Effector memory CD8-positive, alpha-beta T cell (primary cell): ENCODE measurements around the gene LCN12.

ENCODE experiments used
- ATAC-seq: fragments of 150-1000 bp; cut with Tn5 transposase; replicated peaks from 2 replicates; pipeline ENCODE4 v1.10.0; 2021; ENCODE audit warnings: mild to moderate bottlenecking, moderate library complexity
- DNase-seq, 3 experiments: peaks; one replicate each; pipeline ENCODE4 v3.0.0; 2021
- H3K27ac Mint-ChIP-seq, 2 donors: one replicate each; pipeline ENCODE4 v1.8.0; 2022; ENCODE audit warnings: mild to moderate bottlenecking in 2 of 2, mixed read lengths in 2 of 2, moderate library complexity in 2 of 2
- H3K27me3 Mint-ChIP-seq, 2 donors: one replicate each; pipeline ENCODE4 v1.8.0; 2022; ENCODE audit warnings: mixed read lengths in 2 of 2
- H3K36me3 Mint-ChIP-seq: one replicate; pipeline ENCODE4 v1.8.0; 2022; ENCODE audit warnings: mild to moderate bottlenecking, moderate library complexity, mixed read lengths; ENCODE audit not compliant: insufficient read depth
- H3K4me1 Mint-ChIP-seq, 2 donors: one replicate each; pipeline ENCODE4 v1.8.0; 2022; ENCODE audit warnings: low read depth in 2 of 2, mixed read lengths in 2 of 2
- H3K4me3 Mint-ChIP-seq, 2 donors: one replicate each; pipeline ENCODE4 v1.8.0; 2022; ENCODE audit warnings: mild to moderate bottlenecking in 2 of 2, mixed read lengths in 2 of 2, moderate library complexity in 2 of 2
- H3K9me3 Mint-ChIP-seq, 2 donors: one replicate each; pipeline ENCODE4 v1.8.0; 2022; ENCODE audit warnings: mixed read lengths in 2 of 2

The LCN12 gene

GRCh38 chr9:136953771-136954269, 1.7 kb downstream of the LCN12 start:
- H3K36me3 Mint-ChIP-seq: no peaks in the 10 kb centered on the region
- DNase-seq (no peak), ATAC-seq (no peak)
- H3K9me3 Mint-ChIP-seq: peaks cover 4 to 8% of the 10 kb centered on the region in 2 donors
- H3K27ac Mint-ChIP-seq: no peak overlapping the region
- H3K4me3 Mint-ChIP-seq: no peak overlapping the region
- peaks cover 23 to 30% of the 10 kb centered on the region in 2 donors for H3K4me1 Mint-ChIP-seq
- no peaks in the 10 kb centered on the region for H3K27me3 Mint-ChIP-seq

- H3K36me3 Mint-ChIP-seq: no peaks in the 10 kb centered on the region
- no peak overlapping the region for H3K27ac Mint-ChIP-seq
- H3K9me3 Mint-ChIP-seq: peaks cover 4 to 8% of the 10 kb centered on the region in 2 donors
- no peak overlapping the region for H3K4me3 Mint-ChIP-seq
- peaks cover 26 to 35% of the 10 kb centered on the region in 2 donors for H3K4me1 Mint-ChIP-seq
- ATAC-seq (no peak), DNase-seq (no peak)
- H3K27me3 Mint-ChIP-seq: no peaks in the 10 kb centered on the region
Measured at GRCh38 chr9:136954270-136955083, 2.4 kb downstream of the LCN12 start.

DNA sequence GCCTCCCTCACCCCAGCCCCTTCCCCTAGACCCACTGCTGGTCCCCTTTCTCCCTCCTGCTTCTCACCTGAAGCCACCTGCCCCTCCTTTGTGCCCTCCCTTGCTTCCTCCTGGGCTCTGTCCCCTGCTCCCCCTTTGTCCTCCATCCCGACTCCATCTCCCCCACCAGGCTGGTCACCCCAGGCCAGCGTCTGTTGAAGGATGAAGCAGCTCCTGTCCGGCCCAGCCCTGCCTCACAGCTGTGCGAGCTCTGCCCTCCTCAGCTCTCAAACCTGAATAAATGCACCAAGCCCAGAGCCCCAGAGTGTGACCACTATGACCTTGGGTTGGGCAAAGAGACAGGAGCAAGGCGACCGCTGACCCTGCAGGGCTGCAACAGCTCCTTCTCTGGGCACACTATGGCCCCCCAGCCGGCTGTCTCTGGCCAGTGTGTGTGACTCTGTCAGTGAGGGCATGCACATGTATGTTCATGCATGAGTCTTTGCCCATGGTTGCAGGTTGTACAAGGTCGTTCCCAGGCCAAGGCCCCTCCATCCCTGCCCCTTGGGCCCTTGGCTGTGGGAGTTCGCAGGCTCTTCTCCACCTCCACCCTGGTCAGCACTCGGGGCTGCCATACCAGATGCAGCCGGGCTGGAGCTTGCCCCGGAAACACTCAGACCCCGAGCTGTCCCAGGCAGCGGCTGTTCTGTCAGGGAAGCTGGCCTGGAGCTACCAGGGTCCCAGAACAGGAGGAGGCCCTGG, 3.3 kb downstream of the LCN12 start:
- Mint-ChIP-seq H3K4me3 (no peak overlapping the region), H3K27me3 (no peaks in the 10 kb centered on the region), H3K4me1 (peaks cover 28 to 37% of the 10 kb centered on the region in 2 donors), H3K27ac (no peak overlapping the region), H3K36me3 (peaks cover 4% of the 10 kb centered on the region), H3K9me3 (peaks cover 4 to 8% of the 10 kb centered on the region in 2 donors)
- DNase-seq (no peak), ATAC-seq (no peak)

- Mint-ChIP-seq H3K9me3 (peaks cover 4 to 8% of the 10 kb centered on the region in 2 donors), H3K27ac (no peak overlapping the region), H3K36me3 (peaks cover 5% of the 10 kb centered on the region), H3K27me3 (no peaks in the 10 kb centered on the region), H3K4me1 (peaks cover 33 to 41% of the 10 kb centered on the region in 2 donors), H3K4me3 (no peak overlapping the region)
- ATAC-seq: no peak
- no peak for DNase-seq
Measured at GRCh38 chr9:136955943-136956335, 3.9 kb downstream of the LCN12 start.

- H3K4me3 Mint-ChIP-seq: peak overlapping the region; percentile 15 to 16
- H3K27me3 Mint-ChIP-seq: no peaks in the 10 kb centered on the region
- peak overlapping the region in 1 of 2 donors; percentile 80 for H3K27ac Mint-ChIP-seq
- ATAC-seq (no peak), DNase-seq (no peak)
- H3K4me1 Mint-ChIP-seq: peaks cover 34 to 42% of the 10 kb centered on the region in 2 donors
- H3K9me3 Mint-ChIP-seq: peaks cover 4 to 8% of the 10 kb centered on the region in 2 donors
- H3K36me3 Mint-ChIP-seq: peaks cover 5% of the 10 kb centered on the region
Measured at GRCh38 chr9:136956604-136957003, 4.5 kb downstream of the LCN12 start.

DNA sequence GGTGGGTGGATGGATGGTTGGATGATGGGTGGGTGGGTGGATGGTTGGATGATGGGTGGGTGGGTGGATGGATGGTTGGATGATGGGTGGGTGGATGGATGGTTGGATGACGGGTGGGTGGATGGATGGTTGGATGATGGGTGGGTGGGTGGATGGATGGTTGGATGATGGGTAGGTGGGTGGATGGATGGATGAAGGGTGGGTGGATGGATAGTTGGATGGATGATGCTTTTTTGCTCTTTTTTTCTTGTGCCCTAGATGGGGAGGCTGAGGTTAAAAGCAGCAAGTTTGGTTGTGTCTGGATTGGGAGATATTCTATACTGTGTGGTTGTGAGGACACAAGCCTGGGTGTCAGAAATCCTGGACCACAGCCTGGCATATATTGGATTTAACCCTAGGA, 5.4 kb downstream of the LCN12 start:
- DNase-seq (no peak), ATAC-seq (no peak)
- peaks cover 40 to 48% of the 10 kb centered on the region in 2 donors for H3K4me1 Mint-ChIP-seq
- H3K27me3 Mint-ChIP-seq: no peaks in the 10 kb centered on the region
- no peak overlapping the region for H3K4me3 Mint-ChIP-seq
- H3K9me3 Mint-ChIP-seq: peaks cover 4 to 8% of the 10 kb centered on the region in 2 donors
- H3K36me3 Mint-ChIP-seq: peaks cover 5% of the 10 kb centered on the region
- H3K27ac Mint-ChIP-seq: peak overlapping the region in 1 of 2 donors; percentile 93

DNA sequence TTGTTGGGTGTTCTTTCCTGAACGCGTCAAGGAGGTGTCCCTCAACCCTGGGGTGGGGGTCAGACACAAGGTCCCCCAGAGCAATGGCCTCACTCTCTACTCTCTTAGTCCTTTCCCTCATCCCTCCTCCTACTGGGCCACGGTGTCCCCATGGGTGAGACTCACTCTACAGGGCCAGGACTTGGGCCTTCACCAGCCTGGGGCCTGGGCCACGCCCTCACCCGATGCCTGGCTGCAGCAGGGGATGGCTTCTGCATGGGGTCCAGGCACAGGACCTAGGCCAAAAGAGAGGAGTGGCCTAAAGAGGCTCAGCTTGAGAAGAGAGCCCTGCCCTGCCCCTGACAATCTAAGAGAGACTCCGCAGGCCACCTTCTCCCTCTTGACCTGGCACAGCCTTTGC, 5.8 kb downstream of the LCN12 start:
- peak overlapping the region in 1 of 2 donors; percentile 79 for H3K4me3 Mint-ChIP-seq

DNA sequence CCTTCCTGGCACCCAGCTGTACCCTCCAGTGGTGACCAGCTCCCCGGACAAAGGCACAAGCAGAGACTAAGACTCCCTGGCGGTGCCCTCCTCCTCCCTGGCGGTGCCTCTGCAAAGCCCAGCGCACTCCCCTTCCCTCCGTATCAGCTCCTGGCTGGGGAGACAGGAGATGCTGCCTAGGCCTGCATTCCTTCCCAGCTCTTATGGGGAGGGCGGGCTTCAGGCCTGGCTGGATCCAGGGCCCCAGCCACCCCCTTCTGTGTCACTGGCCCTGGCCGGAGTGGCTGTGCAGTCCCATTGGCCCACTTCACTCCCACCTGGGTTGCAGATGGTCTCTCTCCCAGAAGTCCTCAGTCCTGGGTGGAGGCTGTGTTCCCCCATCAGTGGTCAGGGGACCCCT, 6.4 kb downstream of the LCN12 start:
- H3K4me3 Mint-ChIP-seq: peak overlapping the region in 1 of 2 donors; percentile 79
- peaks cover 49 to 58% of the 10 kb centered on the region in 2 donors for H3K4me1 Mint-ChIP-seq

More for the DNA sequence above, 5.8 kb downstream of the LCN12 start:
- Mint-ChIP-seq H3K27me3 (no peaks in the 10 kb centered on the region), H3K4me1 (peaks cover 44 to 52% of the 10 kb centered on the region in 2 donors), H3K9me3 (peaks cover 4 to 8% of the 10 kb centered on the region in 2 donors), H3K36me3 (peaks cover 5% of the 10 kb centered on the region), H3K27ac (peak overlapping the region in 1 of 2 donors; percentile 93)
- ATAC-seq (no peak), DNase-seq (no peak)

GRCh38 chr9:136958898-136959850, 7.1 kb downstream of the LCN12 start:
- Mint-ChIP-seq H3K27me3 (no peaks in the 10 kb centered on the region), H3K4me1 (peaks cover 49 to 60% of the 10 kb centered on the region in 2 donors), H3K36me3 (peaks cover 5% of the 10 kb centered on the region), H3K27ac (peak overlapping the region; percentile 81 to 93), H3K9me3 (peaks cover 4 to 8% of the 10 kb centered on the region in 2 donors), H3K4me3 (peak overlapping the region; percentile 75 to 79)
- no peak for DNase-seq
- ATAC-seq: no peak

More for the DNA sequence above, 6.4 kb downstream of the LCN12 start:
- ATAC-seq (no peak), DNase-seq (no peak)
- peak overlapping the region; percentile 81 to 93 for H3K27ac Mint-ChIP-seq
- peaks cover 4 to 8% of the 10 kb centered on the region in 2 donors for H3K9me3 Mint-ChIP-seq
- peaks cover 5% of the 10 kb centered on the region for H3K36me3 Mint-ChIP-seq
- no peaks in the 10 kb centered on the region for H3K27me3 Mint-ChIP-seq

DNA sequence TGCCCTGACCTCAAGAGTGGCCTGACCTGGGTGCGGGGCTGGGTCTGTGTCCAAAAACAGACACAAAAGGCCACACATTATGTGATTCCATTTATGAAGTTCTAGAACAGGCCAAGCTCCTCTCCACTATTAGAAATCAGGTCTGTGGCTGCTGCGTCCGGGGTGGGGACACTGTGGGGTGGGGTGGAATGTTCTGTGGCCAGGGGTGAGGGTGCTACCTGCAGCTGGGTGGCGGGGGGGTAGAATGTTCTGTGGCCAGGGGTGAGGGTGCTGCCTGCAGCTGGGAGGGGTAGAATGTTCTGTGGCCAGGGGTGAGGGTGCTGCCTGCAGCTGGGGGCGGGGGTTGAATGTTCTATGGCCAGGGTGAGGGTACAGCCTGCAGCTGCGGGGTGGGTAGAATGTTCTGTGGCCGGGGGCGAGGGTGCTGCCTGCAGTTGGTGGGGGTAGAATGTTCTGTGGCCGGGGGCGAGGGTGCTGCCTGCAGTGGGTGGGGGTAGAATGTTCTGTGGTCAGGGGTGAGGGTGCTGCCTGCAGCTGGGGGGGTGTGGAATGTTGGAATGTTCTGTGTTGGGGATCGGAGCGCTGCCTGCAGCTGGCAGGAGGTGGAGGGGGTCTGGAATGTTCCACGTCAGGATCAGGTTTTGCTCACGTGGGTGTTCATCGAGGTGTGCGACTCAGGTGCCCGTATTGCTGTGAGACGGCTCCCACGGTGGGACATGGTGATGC, 8.3 kb downstream of the LCN12 start:
- peak; percentile 56 to 60 (median 58) for DNase-seq

DNA sequence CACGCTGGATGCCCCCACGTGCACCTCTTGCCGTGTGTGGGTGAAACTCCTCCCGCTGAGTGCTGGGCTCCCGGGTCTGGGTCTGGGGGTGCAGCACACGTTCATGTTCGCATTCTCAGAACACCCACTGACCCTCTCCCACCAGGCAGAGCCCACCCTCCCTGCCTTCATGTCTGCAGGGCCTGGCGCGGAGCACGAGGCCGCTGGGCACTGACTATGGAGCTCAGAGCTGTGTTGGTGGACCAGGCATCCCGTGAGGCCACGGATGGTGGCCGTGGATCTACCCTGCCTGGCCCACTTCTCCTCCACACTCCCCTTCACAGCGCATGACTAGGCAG, 8.8 kb downstream of the LCN12 start:
- H3K4me1 Mint-ChIP-seq: peaks cover 50 to 65% of the 10 kb centered on the region in 2 donors

More for the DNA sequence above, 8.3 kb downstream of the LCN12 start:
- peaks cover 45 to 61% of the 10 kb centered on the region in 2 donors for H3K4me1 Mint-ChIP-seq
- peaks cover 4 to 8% of the 10 kb centered on the region in 2 donors for H3K9me3 Mint-ChIP-seq
- peak overlapping the region; percentile 75 to 79 for H3K4me3 Mint-ChIP-seq
- H3K27ac Mint-ChIP-seq: peak overlapping the region; percentile 81 to 93
- peak; percentile 91 for ATAC-seq
- no peaks in the 10 kb centered on the region for H3K27me3 Mint-ChIP-seq
- H3K36me3 Mint-ChIP-seq: peaks cover 6% of the 10 kb centered on the region

More for the DNA sequence above, 8.8 kb downstream of the LCN12 start:
- no peak for DNase-seq
- peak overlapping the region; percentile 81 to 93 for H3K27ac Mint-ChIP-seq
- no peaks in the 10 kb centered on the region for H3K27me3 Mint-ChIP-seq
- H3K9me3 Mint-ChIP-seq: peaks cover 4 to 8% of the 10 kb centered on the region in 2 donors
- no peak for ATAC-seq
- peaks cover 11% of the 10 kb centered on the region for H3K36me3 Mint-ChIP-seq
- peak overlapping the region; percentile 75 to 79 for H3K4me3 Mint-ChIP-seq
